ENCODE data around the gene THOC1.

Gene THOC1

GRCh38 chr18:213505-213904 is 54.3 kb downstream of the THOC1 start:
- no peak for DNase-seq (ENCODE audit: low read depth in 1 of 2, low spot score in 1 of 2)
- H3K4me3 ChIP-seq (replicated peaks; ENCODE audit: insufficient read depth, low read length) = no peak overlapping the region
- TF ChIP-seq GABPA (IDR thresholded peaks at IDR 0.05; ENCODE audit: low read depth) (no peak), POLR2AphosphoS5 (IDR thresholded peaks at IDR 0.05; ENCODE audit: low read depth) (no peak), CTCF (IDR thresholded peaks at IDR 0.05; ENCODE audit: insufficient read depth, low read length) (no peak), REST (IDR thresholded peaks at IDR 0.05; ENCODE audit: insufficient replicate concordance, low read depth) (no peak)
- no peak overlapping the region for H3K27ac ChIP-seq (replicated peaks)
- no peaks in the 10 kb centered on the region for H3K27me3 ChIP-seq (ENCODE audit: insufficient read depth, poor library complexity, severe bottlenecking)

GRCh38 chr18:212780-213179 is 55.1 kb downstream of the THOC1 start:
- DNase-seq (ENCODE audit: low read depth in 1 of 2, low spot score in 1 of 2) = no peak
- TF ChIP-seq GABPA (IDR thresholded peaks at IDR 0.05; ENCODE audit: low read depth) (no peak), REST (IDR thresholded peaks at IDR 0.05; ENCODE audit: insufficient replicate concordance, low read depth) (no peak)
- no peak overlapping the region for H3K4me3 ChIP-seq (replicated peaks; ENCODE audit: insufficient read depth, low read length)
- no peaks in the 10 kb centered on the region for H3K27me3 ChIP-seq (ENCODE audit: insufficient read depth, poor library complexity, severe bottlenecking)
- no peak overlapping the region for H3K27ac ChIP-seq (replicated peaks)

- no peak for DNase-seq (ENCODE audit: low read depth in 1 of 2, low spot score in 1 of 2)
- Histone ChIP-seq H3K27me3 (ENCODE audit: insufficient read depth, poor library complexity, severe bottlenecking) (no peaks in the 10 kb centered on the region), H3K27ac (replicated peaks) (no peak overlapping the region), H3K4me3 (replicated peaks; ENCODE audit: insufficient read depth, low read length) (no peak overlapping the region)
- TF ChIP-seq CTCF (IDR thresholded peaks at IDR 0.05; ENCODE audit: insufficient read depth, low read length) = no peak
- TF ChIP-seq SPI1 (IDR thresholded peaks at IDR 0.05; ENCODE audit: borderline replicate concordance, low read depth) = no peak
Measured at GRCh38 chr18:211582-211981, 56.3 kb downstream of the THOC1 start.

GRCh38 chr18:210733-211132 is 57.1 kb downstream of the THOC1 start:
- TF ChIP-seq SPI1 (IDR thresholded peaks at IDR 0.05; ENCODE audit: borderline replicate concordance, low read depth) (no peak), POLR2AphosphoS5 (IDR thresholded peaks at IDR 0.05; ENCODE audit: low read depth) (no peak), REST (IDR thresholded peaks at IDR 0.05; ENCODE audit: insufficient replicate concordance, low read depth) (no peak), GABPA (IDR thresholded peaks at IDR 0.05; ENCODE audit: low read depth) (no peak), CTCF (IDR thresholded peaks at IDR 0.05; ENCODE audit: insufficient read depth, low read length) (no peak)
- DNase-seq (ENCODE audit: low read depth in 1 of 2, low spot score in 1 of 2) = no peak
- Histone ChIP-seq H3K4me3 (replicated peaks; ENCODE audit: insufficient read depth, low read length) (no peak overlapping the region), H3K27ac (replicated peaks) (no peak overlapping the region), H3K27me3 (ENCODE audit: insufficient read depth, poor library complexity, severe bottlenecking) (no peaks in the 10 kb centered on the region)
